SK-N-MC (cell line): ENCODE data around the gene AOAH.

Source experiments
- EZH2 ChIP-seq: fragments of 200-600 bp; sonication (generic); IDR thresholded peaks from one replicate; pipeline ENCODE4 v1.6.1; 2017; ENCODE audit warnings: antibody characterized with exemption
- FOXP2 ChIP-seq: optimal IDR thresholded peaks from 2 replicates; pipeline ENCODE3; 2011; ENCODE audit warnings: mild to moderate bottlenecking, moderate library complexity; ENCODE audit not compliant: insufficient read depth; ENCODE audit errors: extremely low read length, control extremely low read depth
- POLR2AphosphoS5 ChIP-seq: IDR thresholded peaks from 2 replicates; pipeline ENCODE4 v1.6.1; 2012; ENCODE audit warnings: mild to moderate bottlenecking, low read depth, low read length, borderline replicate concordance

DNA sequence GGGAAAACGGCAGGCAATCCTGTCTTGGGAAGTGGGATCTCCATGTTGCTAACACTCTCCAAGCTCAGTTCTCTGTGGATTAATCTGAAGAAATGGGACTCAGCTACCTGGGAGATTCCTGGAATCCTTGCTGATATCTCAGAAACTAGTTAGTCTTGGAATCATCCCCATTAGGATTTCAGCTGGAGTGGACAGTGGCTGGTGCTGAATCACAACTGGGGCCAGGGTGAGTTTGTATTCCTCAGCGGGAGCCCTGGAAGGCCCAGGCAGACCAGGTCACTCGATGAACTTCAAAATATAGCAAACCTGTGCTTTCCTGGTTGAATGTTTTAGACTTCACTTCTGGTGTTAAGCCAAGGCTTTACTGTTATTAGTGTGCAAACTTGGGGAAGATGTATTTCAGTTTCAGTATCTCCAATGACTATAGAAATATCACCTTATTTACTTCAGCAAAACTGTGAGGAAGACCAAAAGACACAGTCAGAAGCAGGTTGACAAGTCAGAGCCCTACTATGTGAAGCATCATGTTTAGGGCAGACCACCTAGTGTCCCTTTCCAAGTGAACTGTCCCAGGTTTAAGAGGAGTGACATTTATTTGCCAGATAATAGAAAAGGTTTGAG lies 126.1 kb downstream of the AOAH start:
- no peak for TF ChIP-seq EZH2
- TF ChIP-seq POLR2AphosphoS5, result no peak
- no peak for TF ChIP-seq FOXP2
